ENCODE data around the gene BRAF.
"Not testable (repeated sequence)": the region's sequence is repeated elsewhere in the genome, so short reads cannot be mapped to it uniquely, and the experiment has no call there.

DNA sequence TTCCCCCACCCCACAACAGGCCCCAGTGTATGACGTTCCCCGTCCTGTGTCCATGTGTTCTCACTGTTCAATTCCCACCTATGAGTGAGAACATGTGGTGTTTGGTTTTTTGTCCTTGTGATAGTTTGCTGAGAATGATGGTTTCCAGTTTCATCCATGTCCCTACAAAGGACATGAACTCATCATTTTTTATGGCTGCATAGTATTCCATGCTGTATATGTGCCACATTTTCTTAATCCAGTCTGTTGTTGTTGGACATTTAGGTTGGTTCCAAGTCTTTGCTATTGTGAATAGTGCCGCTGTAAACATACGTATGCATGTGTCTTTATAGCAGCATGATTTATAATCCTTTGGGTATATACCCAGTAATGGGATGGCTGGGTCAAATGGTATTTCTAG lies 216.0 kb downstream of the BRAF start:
- not testable (repeated sequence) for TF ChIP-seq CTCF, POLR2A (IDR thresholded peaks at IDR 0.05)

All from heart left ventricle (tissue), 13 donors.